ENCODE measurements around the gene NELL1.

The NELL1 gene

GRCh38 chr11:20949585-20949984 lies 280.2 kb downstream of the NELL1 start:
- DNase-seq (ENCODE audit: low read depth), result no peak
- TF ChIP-seq CTCF (IDR thresholded peaks at IDR 0.05; ENCODE audit: low read depth, low read length, missing control alignments), result no peak
- in situ Hi-C loops (cut with HindIII; ENCODE audit: low sequenced_read_pairs), result no loop called here
- H3K4me3 ChIP-seq (ENCODE audit: low read depth, low read length), result no peak overlapping the region

GRCh38 chr11:20962581-20962980 lies 293.2 kb downstream of the NELL1 start:
- TF ChIP-seq CTCF (IDR thresholded peaks at IDR 0.05; ENCODE audit: low read depth, low read length, missing control alignments), result no peak
- DNase-seq (ENCODE audit: low read depth), result peak; percentile 89
- in situ Hi-C loops (cut with HindIII; ENCODE audit: low sequenced_read_pairs), result no loop called here
- no peak overlapping the region for H3K4me3 ChIP-seq (ENCODE audit: low read depth, low read length)

- TF ChIP-seq CTCF (IDR thresholded peaks at IDR 0.05; ENCODE audit: low read depth, low read length, missing control alignments), result no peak
- H3K4me3 ChIP-seq (ENCODE audit: low read depth, low read length), result no peak overlapping the region
- in situ Hi-C loops (cut with HindIII; ENCODE audit: low sequenced_read_pairs), result no loop called here
- DNase-seq (ENCODE audit: low read depth), result peak; percentile 75
Observed at GRCh38 chr11:20963596-20963995, 294.2 kb downstream of the NELL1 start.

- TF ChIP-seq CTCF (IDR thresholded peaks at IDR 0.05; ENCODE audit: low read depth, low read length, missing control alignments), result no peak
- DNase-seq (ENCODE audit: low read depth), result peak; percentile 66
- no peak overlapping the region for H3K4me3 ChIP-seq (ENCODE audit: low read depth, low read length)
- in situ Hi-C loops (cut with HindIII; ENCODE audit: low sequenced_read_pairs), result no loop called here
Observed at GRCh38 chr11:20964985-20965384, 295.6 kb downstream of the NELL1 start.

- no peak for DNase-seq (ENCODE audit: low read depth)
- no peak overlapping the region for H3K4me3 ChIP-seq (ENCODE audit: low read depth, low read length)
- TF ChIP-seq CTCF (IDR thresholded peaks at IDR 0.05; ENCODE audit: low read depth, low read length, missing control alignments), result no peak
- in situ Hi-C loops (cut with HindIII; ENCODE audit: low sequenced_read_pairs), result no loop called here
Observed at GRCh38 chr11:20966489-20966888, 297.1 kb downstream of the NELL1 start.

GRCh38 chr11:20973940-20974559 lies 304.7 kb downstream of the NELL1 start:
- DNase-seq (ENCODE audit: low read depth), result no peak
- H3K4me3 ChIP-seq (ENCODE audit: low read depth, low read length), result no peak overlapping the region
- TF ChIP-seq CTCF (IDR thresholded peaks at IDR 0.05; ENCODE audit: low read depth, low read length, missing control alignments), result no peak
- in situ Hi-C loops (cut with HindIII; ENCODE audit: low sequenced_read_pairs), result no loop called here
